ENCODE measurements around the gene PNLIPRP2.

The PNLIPRP2 gene

GRCh38 chr10:116669832-116670644 is 49.3 kb downstream of the PNLIPRP2 start:
- Histone ChIP-seq H3K9me3 (no peaks in the 10 kb centered on the region), H3K27me3 (ENCODE audit: low read depth) (no peaks in the 10 kb centered on the region), H3K4me3 (no peak overlapping the region), H3K4me1 (peaks cover 4% of the 10 kb centered on the region; the same call in 1 of the 2 replicates), H3K36me3 (replicated peaks) (no peaks in the 10 kb centered on the region)
- DNase-seq (ENCODE audit: low spot score in 2 of 2) = no peak
- in situ Hi-C loops (cut with MboI; ENCODE audit: low sequenced_read_pairs) = no loop called here

- in situ Hi-C loops (cut with MboI; ENCODE audit: low sequenced_read_pairs) = no loop called here
- H3K27me3 ChIP-seq (ENCODE audit: low read depth) = no peaks in the 10 kb centered on the region
- no peaks in the 10 kb centered on the region for H3K9me3 ChIP-seq
- H3K4me1 ChIP-seq = peaks cover 3% of the 10 kb centered on the region; the same call in 1 of the 2 replicates
- no peak for DNase-seq (ENCODE audit: low spot score in 2 of 2)
- H3K4me3 ChIP-seq = no peak overlapping the region
- H3K36me3 ChIP-seq (replicated peaks) = no peaks in the 10 kb centered on the region
Observed at GRCh38 chr10:116670706-116671105, 50.0 kb downstream of the PNLIPRP2 start.

GRCh38 chr10:116671274-116671926 is 50.6 kb downstream of the PNLIPRP2 start:
- H3K36me3 ChIP-seq (replicated peaks) = no peaks in the 10 kb centered on the region
- no peaks in the 10 kb centered on the region for H3K4me1 ChIP-seq
- H3K9me3 ChIP-seq = no peaks in the 10 kb centered on the region
- H3K27me3 ChIP-seq (ENCODE audit: low read depth) = no peaks in the 10 kb centered on the region
- DNase-seq (ENCODE audit: low spot score in 2 of 2) = no peak
- in situ Hi-C loops (cut with MboI; ENCODE audit: low sequenced_read_pairs) = no loop called here
- H3K4me3 ChIP-seq = no peak overlapping the region

- no peak for DNase-seq (ENCODE audit: low spot score in 2 of 2)
- Histone ChIP-seq H3K36me3 (replicated peaks) (no peaks in the 10 kb centered on the region), H3K4me3 (no peak overlapping the region), H3K27me3 (ENCODE audit: low read depth) (no peaks in the 10 kb centered on the region), H3K9me3 (no peaks in the 10 kb centered on the region), H3K4me1 (no peaks in the 10 kb centered on the region)
- in situ Hi-C loops (cut with MboI; ENCODE audit: low sequenced_read_pairs) = no loop called here
Observed at GRCh38 chr10:116672891-116673290, 52.1 kb downstream of the PNLIPRP2 start.

- in situ Hi-C loops (cut with MboI; ENCODE audit: low sequenced_read_pairs) = no loop called here
- Histone ChIP-seq H3K27me3 (ENCODE audit: low read depth) (no peaks in the 10 kb centered on the region), H3K4me3 (no peak overlapping the region), H3K9me3 (no peaks in the 10 kb centered on the region), H3K36me3 (replicated peaks) (no peaks in the 10 kb centered on the region), H3K4me1 (no peaks in the 10 kb centered on the region)
- no peak for DNase-seq (ENCODE audit: low spot score in 2 of 2)
Observed at GRCh38 chr10:116673866-116674265, 53.1 kb downstream of the PNLIPRP2 start.

- in situ Hi-C loops (cut with MboI; ENCODE audit: low sequenced_read_pairs) = loop anchor here (5.0 kb wide), 1 partner anchor 107 kb away; no protein-coding TSS in a partner anchor
Observed at GRCh38 chr10:116674901-116675423, 54.2 kb downstream of the PNLIPRP2 start.

GRCh38 chr10:116676118-116676517 is 55.4 kb downstream of the PNLIPRP2 start:
- no peaks in the 10 kb centered on the region; the same call in 1 of the 2 replicates for H3K36me3 ChIP-seq (replicated peaks)
- no peak for DNase-seq (ENCODE audit: low spot score in 2 of 2)
- no peak overlapping the region for H3K4me3 ChIP-seq
- no peaks in the 10 kb centered on the region for H3K4me1 ChIP-seq
- H3K27me3 ChIP-seq (ENCODE audit: low read depth) = no peaks in the 10 kb centered on the region
- in situ Hi-C loops (cut with MboI; ENCODE audit: low sequenced_read_pairs) = loop anchor here (5.0 kb wide), 1 partner anchor 106 kb away; no protein-coding TSS in a partner anchor
- H3K9me3 ChIP-seq = no peaks in the 10 kb centered on the region

More at GRCh38 chr10:116674901-116675423, 54.2 kb downstream of the PNLIPRP2 start:
- no peak overlapping the region for H3K4me3 ChIP-seq
- H3K36me3 ChIP-seq (replicated peaks) = no peaks in the 10 kb centered on the region
- no peaks in the 10 kb centered on the region for H3K9me3 ChIP-seq
- DNase-seq (ENCODE audit: low spot score in 2 of 2) = no peak
- H3K4me1 ChIP-seq = no peaks in the 10 kb centered on the region
- no peaks in the 10 kb centered on the region for H3K27me3 ChIP-seq (ENCODE audit: low read depth)

- in situ Hi-C loops (cut with MboI; ENCODE audit: low sequenced_read_pairs) = loop anchor here (5.0 kb wide), 1 partner anchor 106 kb away; no protein-coding TSS in a partner anchor
- no peaks in the 10 kb centered on the region for H3K9me3 ChIP-seq
- H3K27me3 ChIP-seq (ENCODE audit: low read depth) = no peaks in the 10 kb centered on the region
- H3K36me3 ChIP-seq (replicated peaks) = no peaks in the 10 kb centered on the region; the same call in 1 of the 2 replicates
- no peak overlapping the region for H3K4me3 ChIP-seq
- no peak for DNase-seq (ENCODE audit: low spot score in 2 of 2)
- no peaks in the 10 kb centered on the region for H3K4me1 ChIP-seq
Observed at GRCh38 chr10:116676633-116677032, 55.9 kb downstream of the PNLIPRP2 start.

- H3K4me3 ChIP-seq = no peak overlapping the region
- in situ Hi-C loops (cut with MboI; ENCODE audit: low sequenced_read_pairs) = loop anchor here (5.0 kb wide), 1 partner anchor 103 kb away; no protein-coding TSS in a partner anchor
- no peaks in the 10 kb centered on the region; the same call in 1 of the 2 replicates for H3K4me1 ChIP-seq
- no peaks in the 10 kb centered on the region; the same call in 1 of the 2 replicates for H3K36me3 ChIP-seq (replicated peaks)
- H3K27me3 ChIP-seq (ENCODE audit: low read depth) = no peaks in the 10 kb centered on the region
- no peak for DNase-seq (ENCODE audit: low spot score in 2 of 2)
- H3K9me3 ChIP-seq = no peaks in the 10 kb centered on the region
Observed at GRCh38 chr10:116679351-116679750, 58.6 kb downstream of the PNLIPRP2 start.

- H3K4me1 ChIP-seq = no peaks in the 10 kb centered on the region; the same call in 1 of the 2 replicates
- in situ Hi-C loops (cut with MboI; ENCODE audit: low sequenced_read_pairs) = loop anchor here (10.0 kb wide), 1 partner anchor 492 kb away; no protein-coding TSS in a partner anchor
- no peaks in the 10 kb centered on the region for H3K9me3 ChIP-seq
- DNase-seq (ENCODE audit: low spot score in 2 of 2) = no peak
- H3K27me3 ChIP-seq (ENCODE audit: low read depth) = no peaks in the 10 kb centered on the region
- H3K4me3 ChIP-seq = no peak overlapping the region
- no peaks in the 10 kb centered on the region; the same call in 1 of the 2 replicates for H3K36me3 ChIP-seq (replicated peaks)
Observed at GRCh38 chr10:116683166-116683565, 62.4 kb downstream of the PNLIPRP2 start.

- in situ Hi-C loops (cut with MboI; ENCODE audit: low sequenced_read_pairs) = loop anchor here (10.0 kb wide), 1 partner anchor 491 kb away; no protein-coding TSS in a partner anchor
- no peaks in the 10 kb centered on the region for H3K9me3 ChIP-seq
Observed at GRCh38 chr10:116683821-116684220, 63.1 kb downstream of the PNLIPRP2 start.

GRCh38 chr10:116684781-116685180 is 64.0 kb downstream of the PNLIPRP2 start:
- Histone ChIP-seq H3K27me3 (ENCODE audit: low read depth) (no peaks in the 10 kb centered on the region), H3K9me3 (no peaks in the 10 kb centered on the region), H3K4me3 (no peak overlapping the region), H3K4me1 (no peaks in the 10 kb centered on the region; the same call in 1 of the 2 replicates), H3K36me3 (replicated peaks) (no peaks in the 10 kb centered on the region; the same call in 1 of the 2 replicates)
- DNase-seq (ENCODE audit: low spot score in 2 of 2) = no peak
- in situ Hi-C loops (cut with MboI; ENCODE audit: low sequenced_read_pairs) = loop anchor here (10.0 kb wide), 1 partner anchor 490 kb away; no protein-coding TSS in a partner anchor

More at GRCh38 chr10:116683821-116684220, 63.1 kb downstream of the PNLIPRP2 start:
- Histone ChIP-seq H3K4me1 (no peaks in the 10 kb centered on the region; the same call in 1 of the 2 replicates), H3K4me3 (no peak overlapping the region), H3K36me3 (replicated peaks) (no peaks in the 10 kb centered on the region; the same call in 1 of the 2 replicates), H3K27me3 (ENCODE audit: low read depth) (no peaks in the 10 kb centered on the region)
- no peak for DNase-seq (ENCODE audit: low spot score in 2 of 2)

- in situ Hi-C loops (cut with MboI; ENCODE audit: low sequenced_read_pairs) = loop anchor here (10.0 kb wide), 1 partner anchor 489 kb away; no protein-coding TSS in a partner anchor
- H3K9me3 ChIP-seq = no peaks in the 10 kb centered on the region
- H3K4me3 ChIP-seq = no peak overlapping the region
- no peak for DNase-seq (ENCODE audit: low spot score in 2 of 2)
- H3K36me3 ChIP-seq (replicated peaks) = no peaks in the 10 kb centered on the region; the same call in 1 of the 2 replicates
- H3K27me3 ChIP-seq (ENCODE audit: low read depth) = no peaks in the 10 kb centered on the region
- H3K4me1 ChIP-seq = no peaks in the 10 kb centered on the region; the same call in 1 of the 2 replicates
Observed at GRCh38 chr10:116685807-116686206, 65.1 kb downstream of the PNLIPRP2 start.

All from HAP-1 (cell line).